Measurements from ENCODE around the gene LHX2.

DNA sequence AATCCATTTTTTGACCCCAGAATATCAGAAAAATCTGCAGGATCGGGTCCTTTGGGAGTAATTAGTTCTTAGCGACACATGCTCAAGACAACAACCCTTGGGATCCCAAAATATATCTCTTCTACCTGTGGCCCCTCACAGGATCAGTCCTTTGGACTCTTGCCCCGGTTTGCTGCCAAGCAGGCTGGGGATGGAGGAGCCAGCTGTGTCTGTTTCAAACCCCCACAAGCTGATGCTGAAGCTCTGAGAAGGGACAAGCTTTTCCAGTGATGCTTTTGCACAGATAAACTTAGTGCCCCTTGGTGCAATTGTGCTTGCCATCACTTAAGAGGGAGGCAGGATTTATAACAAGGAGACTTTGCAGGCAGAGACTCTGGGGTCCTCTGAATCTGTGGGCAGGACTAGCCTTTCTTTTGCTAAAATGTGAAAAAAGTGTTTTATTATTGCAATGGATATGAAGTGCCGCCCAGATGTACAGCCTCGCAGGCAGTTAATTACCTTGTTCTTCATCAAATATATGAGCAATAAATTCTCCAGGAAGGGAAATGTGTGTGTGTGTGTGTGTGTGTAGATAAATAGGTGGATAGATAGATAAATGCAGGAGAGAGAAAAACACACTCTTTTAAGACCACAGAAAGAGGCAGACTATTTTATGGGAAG, 9.6 kb upstream of the LHX2 start:
- TF ChIP-seq EZH2 (IDR thresholded peaks at IDR 0.05; ENCODE audit: insufficient read depth, poor library complexity, severe bottlenecking) (no peak), EZH2phosphoT487 (IDR thresholded peaks at IDR 0.05; ENCODE audit: insufficient read depth, low read depth) (no peak)

All from GM23248 (cell line).